Measurements from ENCODE around the gene ANKRD36. TPM values are rescaled to one million over a fixed set of nuclear protein-coding genes. Genes with fewer than 3 reads are reported as not detected.
"Not testable (repeated sequence)": the region's sequence is repeated elsewhere in the genome, so short reads cannot be mapped to it uniquely, and the experiment has no call there.

ANKRD36 gene
- total RNA-seq, 1 experiment from 2014 or later, result 12.6 TPM

GRCh38 chr2:97068074-97068473 is 44.9 kb upstream of the ANKRD36 start:
- CTCF ChIA-PET, result no interaction called here
- Histone ChIP-seq H3K9ac (ENCODE audit: low read length) (no peak overlapping the region), H2AFZ (ENCODE audit: low read length) (no peak overlapping the region), H3K4me1 (ENCODE audit: insufficient read depth, low read length) (no peaks in the 10 kb centered on the region), H3K27me3 (ENCODE audit: low read length) (peaks cover 16% of the 10 kb centered on the region), H3K36me3 (ENCODE audit: low read depth, low read length) (no peaks in the 10 kb centered on the region), H3K4me3 (ENCODE audit: low read length) (no peak overlapping the region), H4K20me1 (ENCODE audit: low read length) (no peaks in the 10 kb centered on the region), H3F3A (ENCODE audit: low read length, unreplicated experiment) (no peaks in the 10 kb centered on the region), H3K9me2 (replicated peaks; ENCODE audit: low read length) (no peaks in the 10 kb centered on the region), H3K79me2 (ENCODE audit: low read length) (no peaks in the 10 kb centered on the region), H3K27ac (ENCODE audit: low read length) (no peak overlapping the region), H3K4me2 (ENCODE audit: low read length) (no peak overlapping the region), H3K9me3 (ENCODE audit: low read length) (no peaks in the 10 kb centered on the region)
- BruUV-seq (replicated peaks), result no TSS peak
- intact Hi-C loops (cut with micrococcal nuclease), result no loop called here
- TF ChIP-seq EZH2phosphoT487 (IDR thresholded peaks at IDR 0.05; ENCODE audit: borderline replicate concordance, low read length) (no peak), EZH2 (IDR thresholded peaks at IDR 0.05; ENCODE audit: low read length, unreplicated experiment) (no peak), CTCF (conservative IDR thresholded peaks at IDR 0.05; ENCODE audit: low read depth, low read length) (no peak)
- DNase-seq, result no peak
- POLR2A ChIA-PET (ENCODE audit: unreplicated experiment), result no interaction called here
- no peak for ATAC-seq

GRCh38 chr2:97068722-97069121 is 44.2 kb upstream of the ANKRD36 start:
- H3K4me2 ChIP-seq (ENCODE audit: low read length); H4K20me1 ChIP-seq (ENCODE audit: low read length); H3K36me3 ChIP-seq (ENCODE audit: low read depth, low read length); H2AFZ ChIP-seq (ENCODE audit: low read length); POLR2A ChIA-PET (ENCODE audit: unreplicated experiment); BruUV-seq (replicated peaks); CTCF ChIA-PET; intact Hi-C loops (cut with micrococcal nuclease); H3F3A ChIP-seq (ENCODE audit: low read length, unreplicated experiment); H3K79me2 ChIP-seq (ENCODE audit: low read length); H3K9ac ChIP-seq (ENCODE audit: low read length); H3K27ac ChIP-seq (ENCODE audit: low read length); ATAC-seq; H3K9me2 ChIP-seq (replicated peaks; ENCODE audit: low read length); DNase-seq; H3K9me3 ChIP-seq (ENCODE audit: low read length); H3K4me3 ChIP-seq (ENCODE audit: low read length); H3K4me1 ChIP-seq (ENCODE audit: insufficient read depth, low read length): not testable (repeated sequence)
- peaks cover 16% of the 10 kb centered on the region for H3K27me3 ChIP-seq (ENCODE audit: low read length)

- H3K9ac ChIP-seq (ENCODE audit: low read length); H3K79me2 ChIP-seq (ENCODE audit: low read length); H3K9me2 ChIP-seq (replicated peaks; ENCODE audit: low read length); H3K9me3 ChIP-seq (ENCODE audit: low read length); DNase-seq; CTCF ChIA-PET; H3K27ac ChIP-seq (ENCODE audit: low read length); H3F3A ChIP-seq (ENCODE audit: low read length, unreplicated experiment); intact Hi-C loops (cut with micrococcal nuclease); H2AFZ ChIP-seq (ENCODE audit: low read length); H3K4me2 ChIP-seq (ENCODE audit: low read length); BruUV-seq (replicated peaks); H3K4me1 ChIP-seq (ENCODE audit: insufficient read depth, low read length); H4K20me1 ChIP-seq (ENCODE audit: low read length); POLR2A ChIA-PET (ENCODE audit: unreplicated experiment); H3K4me3 ChIP-seq (ENCODE audit: low read length); ATAC-seq; H3K36me3 ChIP-seq (ENCODE audit: low read depth, low read length): not testable (repeated sequence)
- H3K27me3 ChIP-seq (ENCODE audit: low read length), result peaks cover 16% of the 10 kb centered on the region
Observed at GRCh38 chr2:97070915-97071314, 42.0 kb upstream of the ANKRD36 start.

GRCh38 chr2:97077213-97077612 is 35.7 kb upstream of the ANKRD36 start:
- H3F3A ChIP-seq (ENCODE audit: low read length, unreplicated experiment); H3K4me3 ChIP-seq (ENCODE audit: low read length); H3K36me3 ChIP-seq (ENCODE audit: low read depth, low read length); H3K27me3 ChIP-seq (ENCODE audit: low read length); H3K27ac ChIP-seq (ENCODE audit: low read length); ATAC-seq; intact Hi-C loops (cut with micrococcal nuclease); BruUV-seq (replicated peaks); CTCF ChIA-PET; POLR2A ChIA-PET (ENCODE audit: unreplicated experiment); H3K9ac ChIP-seq (ENCODE audit: low read length); H4K20me1 ChIP-seq (ENCODE audit: low read length); H3K9me2 ChIP-seq (replicated peaks; ENCODE audit: low read length); H2AFZ ChIP-seq (ENCODE audit: low read length); H3K9me3 ChIP-seq (ENCODE audit: low read length); H3K79me2 ChIP-seq (ENCODE audit: low read length); H3K4me2 ChIP-seq (ENCODE audit: low read length); DNase-seq; H3K4me1 ChIP-seq (ENCODE audit: insufficient read depth, low read length): not testable (repeated sequence)

- H4K20me1 ChIP-seq (ENCODE audit: low read length); H3K36me3 ChIP-seq (ENCODE audit: low read depth, low read length); H3K4me3 ChIP-seq (ENCODE audit: low read length); H3K27ac ChIP-seq (ENCODE audit: low read length); H3K4me1 ChIP-seq (ENCODE audit: insufficient read depth, low read length); POLR2A ChIA-PET (ENCODE audit: unreplicated experiment); H3F3A ChIP-seq (ENCODE audit: low read length, unreplicated experiment); H3K9me3 ChIP-seq (ENCODE audit: low read length); intact Hi-C loops (cut with micrococcal nuclease); H3K79me2 ChIP-seq (ENCODE audit: low read length); H3K9me2 ChIP-seq (replicated peaks; ENCODE audit: low read length); H3K4me2 ChIP-seq (ENCODE audit: low read length); CTCF ChIA-PET; H3K9ac ChIP-seq (ENCODE audit: low read length); ATAC-seq; DNase-seq; H3K27me3 ChIP-seq (ENCODE audit: low read length); BruUV-seq (replicated peaks); H2AFZ ChIP-seq (ENCODE audit: low read length): not testable (repeated sequence)
Observed at GRCh38 chr2:97080855-97081254, 32.1 kb upstream of the ANKRD36 start.

GRCh38 chr2:97082206-97082605 is 30.7 kb upstream of the ANKRD36 start:
- BruUV-seq (replicated peaks); intact Hi-C loops (cut with micrococcal nuclease); POLR2A ChIA-PET (ENCODE audit: unreplicated experiment): not testable (repeated sequence)

More at GRCh38 chr2:97082206-97082605, 30.7 kb upstream of the ANKRD36 start:
- H3K27ac ChIP-seq (ENCODE audit: low read length); H2AFZ ChIP-seq (ENCODE audit: low read length); H3K4me2 ChIP-seq (ENCODE audit: low read length); H3K36me3 ChIP-seq (ENCODE audit: low read depth, low read length); H3K9me2 ChIP-seq (replicated peaks; ENCODE audit: low read length); CTCF ChIA-PET; H3K79me2 ChIP-seq (ENCODE audit: low read length); H3F3A ChIP-seq (ENCODE audit: low read length, unreplicated experiment); H3K9me3 ChIP-seq (ENCODE audit: low read length); H3K27me3 ChIP-seq (ENCODE audit: low read length); H4K20me1 ChIP-seq (ENCODE audit: low read length); H3K4me3 ChIP-seq (ENCODE audit: low read length); H3K4me1 ChIP-seq (ENCODE audit: insufficient read depth, low read length); H3K9ac ChIP-seq (ENCODE audit: low read length): not testable (repeated sequence)
- DNase-seq (peak; percentile 8), ATAC-seq (peak; percentile 53)

All from PC-3 (cell line).